ENCODE measurements around the gene CEL. TPM values are rescaled to one million over a fixed set of nuclear protein-coding genes. Genes with fewer than 3 reads are reported as not detected.
"Not testable (repeated sequence)": the region's sequence is repeated elsewhere in the genome, so short reads cannot be mapped to it uniquely, and the experiment has no call there.

CEL gene
- total RNA-seq, 1 experiment from 2014 or later = 0.61 TPM

- H3K4me3 ChIP-seq = no peak overlapping the region
- no peak for DNase-seq (ENCODE audit: low read depth in 1 of 2, low spot score in 2 of 2)
These were observed 1.3 kb downstream of the CEL start for GRCh38 chr9:133063159-133063499.

GRCh38 chr9:133063500-133064231 is 1.9 kb downstream of the CEL start:
- Histone ChIP-seq H3K9me3 (replicated peaks) (no peaks in the 10 kb centered on the region), H3K27me3 (replicated peaks) (no peaks in the 10 kb centered on the region), H3K36me3 (no peaks in the 10 kb centered on the region; the same call in 1 of the 2 replicates), H3K27ac (no peak overlapping the region), H3K4me1 (replicated peaks) (no peaks in the 10 kb centered on the region), H3K4me3 (no peak overlapping the region)
- no peak for DNase-seq (ENCODE audit: low read depth in 1 of 2, low spot score in 2 of 2)

More at GRCh38 chr9:133063159-133063499, 1.3 kb downstream of the CEL start:
- H3K9me3 ChIP-seq (replicated peaks) = no peaks in the 10 kb centered on the region
- H3K4me1 ChIP-seq (replicated peaks) = no peaks in the 10 kb centered on the region
- H3K36me3 ChIP-seq = peaks cover 3% of the 10 kb centered on the region
- H3K27me3 ChIP-seq (replicated peaks) = no peaks in the 10 kb centered on the region
- H3K27ac ChIP-seq = no peak overlapping the region

- no peaks in the 10 kb centered on the region for H3K27me3 ChIP-seq (replicated peaks)
- H3K36me3 ChIP-seq = no peaks in the 10 kb centered on the region; the same call in 1 of the 2 replicates
- no peak overlapping the region for H3K27ac ChIP-seq
- no peak overlapping the region for H3K4me3 ChIP-seq
- no peaks in the 10 kb centered on the region for H3K4me1 ChIP-seq (replicated peaks)
- no peaks in the 10 kb centered on the region for H3K9me3 ChIP-seq (replicated peaks)
- no peak for DNase-seq (ENCODE audit: low read depth in 1 of 2, low spot score in 2 of 2)
These were observed 2.7 kb downstream of the CEL start for GRCh38 chr9:133064241-133065069.

DNA sequence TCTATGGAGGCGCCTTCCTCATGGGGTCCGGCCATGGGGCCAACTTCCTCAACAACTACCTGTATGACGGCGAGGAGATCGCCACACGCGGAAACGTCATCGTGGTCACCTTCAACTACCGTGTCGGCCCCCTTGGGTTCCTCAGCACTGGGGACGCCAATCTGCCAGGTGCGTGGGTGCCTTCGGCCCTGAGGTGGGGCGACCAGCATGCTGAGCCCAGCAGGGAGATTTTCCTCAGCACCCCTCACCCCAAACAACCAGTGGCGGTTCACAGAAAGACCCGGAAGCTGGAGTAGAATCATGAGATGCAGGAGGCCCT is 3.2 kb downstream of the CEL start:
- Histone ChIP-seq H3K4me3 (no peak overlapping the region), H3K27me3 (replicated peaks) (no peaks in the 10 kb centered on the region), H3K9me3 (replicated peaks) (no peaks in the 10 kb centered on the region), H3K27ac (no peak overlapping the region), H3K36me3 (no peaks in the 10 kb centered on the region), H3K4me1 (replicated peaks) (no peaks in the 10 kb centered on the region)
- DNase-seq (ENCODE audit: low read depth in 1 of 2, low spot score in 2 of 2) = no peak

- Histone ChIP-seq H3K9me3 (replicated peaks) (no peaks in the 10 kb centered on the region), H3K27me3 (replicated peaks) (no peaks in the 10 kb centered on the region), H3K36me3 (no peaks in the 10 kb centered on the region), H3K4me1 (replicated peaks) (no peaks in the 10 kb centered on the region), H3K4me3 (no peak overlapping the region), H3K27ac (no peak overlapping the region)
- no peak for DNase-seq (ENCODE audit: low read depth in 1 of 2, low spot score in 2 of 2)
These were observed 4.6 kb downstream of the CEL start for GRCh38 chr9:133066181-133066983.

- Histone ChIP-seq H3K27ac (no peak overlapping the region), H3K9me3 (replicated peaks) (no peaks in the 10 kb centered on the region), H3K36me3 (no peaks in the 10 kb centered on the region), H3K27me3 (replicated peaks) (no peaks in the 10 kb centered on the region), H3K4me3 (no peak overlapping the region), H3K4me1 (replicated peaks) (no peaks in the 10 kb centered on the region)
- no peak for DNase-seq (ENCODE audit: low read depth in 1 of 2, low spot score in 2 of 2)
These were observed 5.2 kb downstream of the CEL start for GRCh38 chr9:133067006-133067405.

DNA sequence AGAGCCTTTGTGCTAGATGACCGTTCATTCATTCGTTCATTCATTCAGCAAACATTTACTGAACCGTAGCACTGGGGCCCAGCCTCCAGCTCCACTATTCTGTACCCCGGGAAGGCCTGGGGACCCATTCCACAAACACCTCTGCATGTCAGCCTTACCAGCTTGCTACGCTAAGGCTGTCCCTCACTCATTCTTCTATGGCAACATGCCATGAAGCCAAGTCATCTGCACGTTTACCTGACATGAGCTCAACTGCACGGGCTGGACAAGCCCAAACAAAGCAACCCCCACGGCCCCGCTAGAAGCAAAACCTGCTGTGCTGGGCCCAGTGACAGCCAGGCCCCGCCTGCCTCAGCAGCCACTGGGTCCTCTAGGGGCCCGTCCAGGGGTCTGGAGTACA is 6.0 kb downstream of the CEL start:
- DNase-seq (ENCODE audit: low read depth in 1 of 2, low spot score in 2 of 2) = no peak
- Histone ChIP-seq H3K36me3 (no peaks in the 10 kb centered on the region), H3K27me3 (replicated peaks) (no peaks in the 10 kb centered on the region), H3K4me3 (no peak overlapping the region), H3K9me3 (replicated peaks) (no peaks in the 10 kb centered on the region), H3K4me1 (replicated peaks) (no peaks in the 10 kb centered on the region), H3K27ac (no peak overlapping the region)

DNA sequence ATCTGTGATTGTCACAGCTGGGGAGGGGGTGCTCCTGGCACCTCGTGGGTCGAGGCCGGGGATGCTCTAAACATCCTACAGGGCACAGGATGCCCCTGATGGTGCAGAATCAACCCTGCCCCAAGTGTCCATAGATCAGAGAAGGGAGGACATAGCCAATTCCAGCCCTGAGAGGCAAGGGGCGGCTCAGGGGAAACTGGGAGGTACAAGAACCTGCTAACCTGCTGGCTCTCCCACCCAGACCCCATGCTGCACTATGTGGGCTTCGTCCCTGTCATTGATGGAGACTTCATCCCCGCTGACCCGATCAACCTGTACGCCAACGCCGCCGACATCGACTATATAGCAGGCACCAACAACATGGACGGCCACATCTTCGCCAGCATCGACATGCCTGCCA is 6.7 kb downstream of the CEL start:
- not testable (repeated sequence) for H3K9me3 ChIP-seq (replicated peaks); H3K4me3 ChIP-seq; H3K27ac ChIP-seq; H3K36me3 ChIP-seq; H3K4me1 ChIP-seq (replicated peaks); H3K27me3 ChIP-seq (replicated peaks); DNase-seq (ENCODE audit: low read depth in 1 of 2, low spot score in 2 of 2)

DNA sequence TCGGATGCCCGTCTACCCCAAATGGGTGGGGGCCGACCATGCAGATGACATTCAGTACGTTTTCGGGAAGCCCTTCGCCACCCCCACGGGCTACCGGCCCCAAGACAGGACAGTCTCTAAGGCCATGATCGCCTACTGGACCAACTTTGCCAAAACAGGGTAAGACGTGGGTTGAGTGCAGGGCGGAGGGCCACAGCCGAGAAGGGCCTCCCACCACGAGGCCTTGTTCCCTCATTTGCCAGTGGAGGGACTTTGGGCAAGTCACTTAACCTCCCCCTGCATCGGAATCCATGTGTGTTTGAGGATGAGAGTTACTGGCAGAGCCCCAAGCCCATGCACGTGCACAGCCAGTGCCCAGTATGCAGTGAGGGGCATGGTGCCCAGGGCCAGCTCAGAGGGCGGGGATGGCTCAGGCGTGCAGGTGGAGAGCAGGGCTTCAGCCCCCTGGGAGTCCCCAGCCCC is 8.8 kb downstream of the CEL start:
- not testable (repeated sequence) for H3K27ac ChIP-seq; H3K9me3 ChIP-seq (replicated peaks); H3K27me3 ChIP-seq (replicated peaks); H3K4me3 ChIP-seq; H3K36me3 ChIP-seq; DNase-seq (ENCODE audit: low read depth in 1 of 2, low spot score in 2 of 2)
- H3K4me1 ChIP-seq (replicated peaks) = peaks cover 17% of the 10 kb centered on the region

DNA sequence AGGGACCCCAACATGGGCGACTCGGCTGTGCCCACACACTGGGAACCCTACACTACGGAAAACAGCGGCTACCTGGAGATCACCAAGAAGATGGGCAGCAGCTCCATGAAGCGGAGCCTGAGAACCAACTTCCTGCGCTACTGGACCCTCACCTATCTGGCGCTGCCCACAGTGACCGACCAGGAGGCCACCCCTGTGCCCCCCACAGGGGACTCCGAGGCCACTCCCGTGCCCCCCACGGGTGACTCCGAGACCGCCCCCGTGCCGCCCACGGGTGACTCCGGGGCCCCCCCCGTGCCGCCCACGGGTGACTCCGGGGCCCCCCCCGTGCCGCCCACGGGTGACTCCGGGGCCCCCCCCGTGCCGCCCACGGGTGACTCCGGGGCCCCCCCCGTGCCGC is 9.2 kb downstream of the CEL start:
- H3K9me3 ChIP-seq (replicated peaks); H3K4me3 ChIP-seq; DNase-seq (ENCODE audit: low read depth in 1 of 2, low spot score in 2 of 2); H3K27me3 ChIP-seq (replicated peaks); H3K27ac ChIP-seq; H3K36me3 ChIP-seq: not testable (repeated sequence)
- H3K4me1 ChIP-seq (replicated peaks) = peaks cover 20% of the 10 kb centered on the region

- H3K4me1 ChIP-seq (replicated peaks) = peaks cover 25% of the 10 kb centered on the region
- no peak overlapping the region for H3K27ac ChIP-seq
- no peaks in the 10 kb centered on the region for H3K27me3 ChIP-seq (replicated peaks)
- no peak for DNase-seq (ENCODE audit: low read depth in 1 of 2, low spot score in 2 of 2)
- no peaks in the 10 kb centered on the region for H3K9me3 ChIP-seq (replicated peaks)
- H3K4me3 ChIP-seq = no peak overlapping the region
- no peaks in the 10 kb centered on the region for H3K36me3 ChIP-seq
These were observed 9.8 kb downstream of the CEL start for GRCh38 chr9:133071484-133072150.

GRCh38 chr9:133072210-133072609 is 10.4 kb downstream of the CEL start:
- H3K9me3 ChIP-seq (replicated peaks); H3K27me3 ChIP-seq (replicated peaks); H3K4me3 ChIP-seq; H3K27ac ChIP-seq; H3K36me3 ChIP-seq; DNase-seq (ENCODE audit: low read depth in 1 of 2, low spot score in 2 of 2): not testable (repeated sequence)
- H3K4me1 ChIP-seq (replicated peaks) = peaks cover 29% of the 10 kb centered on the region

DNA sequence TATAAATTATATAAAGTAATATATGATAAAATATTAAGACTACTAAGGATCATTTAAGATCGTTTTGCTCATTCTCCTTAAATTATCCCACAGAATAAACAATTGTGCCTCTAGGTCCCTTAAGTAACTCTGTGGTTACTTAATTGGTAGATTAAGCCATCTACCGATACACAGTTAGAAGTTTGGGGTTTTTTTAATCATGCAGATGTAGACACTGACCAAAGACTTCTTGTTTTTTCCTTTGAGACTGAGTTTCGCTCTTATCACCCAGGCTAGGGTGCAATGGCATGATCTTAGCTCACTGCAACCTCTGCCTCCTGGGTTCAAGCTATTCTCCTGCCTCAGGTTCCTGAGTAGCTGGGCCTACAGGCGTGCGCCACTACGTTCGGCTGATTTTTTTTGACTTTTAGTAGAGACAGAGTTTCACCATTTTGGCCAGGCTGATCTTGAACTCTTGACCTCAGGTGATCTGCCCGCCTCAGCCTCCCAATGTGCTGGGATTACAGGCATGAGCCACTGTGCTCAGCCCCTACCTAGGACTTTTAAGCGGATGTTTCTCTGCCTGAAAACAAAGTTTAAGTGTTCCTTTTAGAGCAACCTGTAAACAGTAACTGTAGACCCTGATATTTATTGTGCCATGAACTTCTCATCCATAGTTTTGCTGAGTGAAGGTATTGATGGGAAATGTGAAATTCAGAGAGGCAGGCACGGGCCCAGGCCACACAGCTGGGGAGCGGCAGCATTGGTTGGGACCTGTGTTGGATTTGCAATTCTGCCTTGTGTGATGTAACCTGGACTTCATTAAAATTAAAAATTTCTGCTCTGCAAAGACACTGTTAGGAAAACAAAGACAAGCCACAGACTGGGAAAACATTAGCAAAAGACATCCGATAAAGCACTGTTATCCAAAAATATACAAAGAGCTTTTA is 11.6 kb downstream of the CEL start:
- Histone ChIP-seq H3K36me3 (no peaks in the 10 kb centered on the region), H3K9me3 (replicated peaks) (no peaks in the 10 kb centered on the region), H3K27me3 (replicated peaks) (no peaks in the 10 kb centered on the region), H3K4me1 (replicated peaks) (peaks cover 29% of the 10 kb centered on the region), H3K27ac (no peak overlapping the region), H3K4me3 (no peak overlapping the region)
- DNase-seq (ENCODE audit: low read depth in 1 of 2, low spot score in 2 of 2) = no peak
